HFFc6 (cell line): ENCODE measurements around the gene EN1. TPM values are rescaled to one million over a fixed set of nuclear protein-coding genes. Genes with fewer than 3 reads are reported as not detected.

Experiments
- DNase-seq: peaks from one replicate; pipeline ENCODE4 v3.0.0-alpha.2; 2018
- H3K27ac Mint-ChIP-seq: 2 replicates; pipeline ENCODE4 v1.8.0; 2020; ENCODE audit warnings: mild to moderate bottlenecking, mixed read lengths
- H3K27me3 Mint-ChIP-seq: 2 replicates; pipeline ENCODE4 v1.8.0; 2021; ENCODE audit warnings: mild to moderate bottlenecking, moderate library complexity, mixed read lengths; ENCODE audit not compliant: insufficient read depth
- H3K36me3 Mint-ChIP-seq: 2 replicates; pipeline ENCODE4 v1.8.0; 2021; ENCODE audit warnings: low read depth, mixed read lengths
- H3K4me1 Mint-ChIP-seq: 2 replicates; pipeline ENCODE4 v1.8.0; 2020; ENCODE audit warnings: low read depth, mixed read lengths
- H3K4me3 Mint-ChIP-seq: 2 replicates; pipeline ENCODE4 v1.8.0; 2020; ENCODE audit warnings: mild to moderate bottlenecking, moderate library complexity, mixed read lengths
- H3K9me3 Mint-ChIP-seq: 2 replicates; pipeline ENCODE4 v1.8.0; 2020; ENCODE audit warnings: mild to moderate bottlenecking, mixed read lengths
- total RNA-seq, 6 experiments: library from RNA; stranded (reverse); fragmentation: NEBNext Ultra II Directional; extraction: Animal tissue kit (Norgen Biotek cat#: 25700); gene quantifications; 2 replicates in 1 of 6; 3 replicates in 5 of 6; pipeline ENCODE4 v1.2.3, GENCODE V29; 2021
- TF ChIP-seq, protein P1 (sequence below): fragments of 200-600 bp; sonication (generic); IDR thresholded peaks from 2 replicates; pipeline ENCODE4 v1.5.0; 2021; ENCODE audit warnings: antibody characterized with exemption, mild to moderate bottlenecking

The EN1 gene
- total RNA-seq, 6 experiments from 2014 or later = not detected

- Mint-ChIP-seq H3K9me3 (no peaks in the 10 kb centered on the region), H3K27ac (no peak overlapping the region), H3K36me3 (no peaks in the 10 kb centered on the region), H3K27me3 (peaks cover 36% of the 10 kb centered on the region), H3K4me3 (no peak overlapping the region), H3K4me1 (no peaks in the 10 kb centered on the region)
- TF ChIP-seq, protein P1, sequence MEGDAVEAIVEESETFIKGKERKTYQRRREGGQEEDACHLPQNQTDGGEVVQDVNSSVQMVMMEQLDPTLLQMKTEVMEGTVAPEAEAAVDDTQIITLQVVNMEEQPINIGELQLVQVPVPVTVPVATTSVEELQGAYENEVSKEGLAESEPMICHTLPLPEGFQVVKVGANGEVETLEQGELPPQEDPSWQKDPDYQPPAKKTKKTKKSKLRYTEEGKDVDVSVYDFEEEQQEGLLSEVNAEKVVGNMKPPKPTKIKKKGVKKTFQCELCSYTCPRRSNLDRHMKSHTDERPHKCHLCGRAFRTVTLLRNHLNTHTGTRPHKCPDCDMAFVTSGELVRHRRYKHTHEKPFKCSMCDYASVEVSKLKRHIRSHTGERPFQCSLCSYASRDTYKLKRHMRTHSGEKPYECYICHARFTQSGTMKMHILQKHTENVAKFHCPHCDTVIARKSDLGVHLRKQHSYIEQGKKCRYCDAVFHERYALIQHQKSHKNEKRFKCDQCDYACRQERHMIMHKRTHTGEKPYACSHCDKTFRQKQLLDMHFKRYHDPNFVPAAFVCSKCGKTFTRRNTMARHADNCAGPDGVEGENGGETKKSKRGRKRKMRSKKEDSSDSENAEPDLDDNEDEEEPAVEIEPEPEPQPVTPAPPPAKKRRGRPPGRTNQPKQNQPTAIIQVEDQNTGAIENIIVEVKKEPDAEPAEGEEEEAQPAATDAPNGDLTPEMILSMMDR = no peak
- no peak for DNase-seq
Observed at GRCh38 chr2:118816669-118817068, 30.8 kb downstream of the EN1 start.

DNA sequence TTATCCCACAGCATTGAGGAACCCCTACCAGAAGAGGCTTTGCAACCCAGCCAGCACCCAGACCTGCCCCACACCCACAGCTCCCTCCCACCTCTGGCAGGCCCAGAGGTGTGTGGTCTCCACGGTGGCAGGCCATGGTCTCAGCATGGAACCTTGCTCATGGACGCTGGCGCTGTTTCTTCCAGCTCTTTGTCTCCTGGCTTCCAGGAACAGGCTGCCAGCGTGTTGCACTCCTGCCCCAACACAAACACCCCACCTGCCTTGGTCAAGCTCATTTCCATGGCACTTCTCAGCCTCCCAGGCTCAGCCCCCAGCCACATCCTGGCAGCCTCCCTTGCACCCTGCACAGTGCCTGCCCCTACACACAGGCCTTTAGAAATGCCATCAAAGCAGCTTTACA lies 31.7 kb downstream of the EN1 start:
- no peak overlapping the region for H3K4me3 Mint-ChIP-seq

GRCh38 chr2:118815314-118815713 lies 32.1 kb downstream of the EN1 start:
- TF ChIP-seq, protein P1 = no peak
- Mint-ChIP-seq H3K9me3 (no peaks in the 10 kb centered on the region), H3K4me3 (no peak overlapping the region), H3K27ac (no peak overlapping the region), H3K4me1 (no peaks in the 10 kb centered on the region), H3K27me3 (peaks cover 33% of the 10 kb centered on the region), H3K36me3 (no peaks in the 10 kb centered on the region)
- DNase-seq = no peak

More for the DNA sequence above, 31.7 kb downstream of the EN1 start:
- H3K9me3 Mint-ChIP-seq = no peaks in the 10 kb centered on the region
- no peaks in the 10 kb centered on the region for H3K36me3 Mint-ChIP-seq
- TF ChIP-seq, protein P1 = no peak
- no peak for DNase-seq
- H3K27ac Mint-ChIP-seq = no peak overlapping the region
- no peaks in the 10 kb centered on the region for H3K4me1 Mint-ChIP-seq
- peaks cover 35% of the 10 kb centered on the region for H3K27me3 Mint-ChIP-seq

GRCh38 chr2:118814368-118814767 lies 33.1 kb downstream of the EN1 start:
- Mint-ChIP-seq H3K27ac (no peak overlapping the region), H3K9me3 (no peaks in the 10 kb centered on the region), H3K27me3 (peaks cover 29% of the 10 kb centered on the region), H3K36me3 (no peaks in the 10 kb centered on the region), H3K4me1 (no peaks in the 10 kb centered on the region), H3K4me3 (no peak overlapping the region)
- DNase-seq = no peak
- TF ChIP-seq, protein P1 = no peak

DNA sequence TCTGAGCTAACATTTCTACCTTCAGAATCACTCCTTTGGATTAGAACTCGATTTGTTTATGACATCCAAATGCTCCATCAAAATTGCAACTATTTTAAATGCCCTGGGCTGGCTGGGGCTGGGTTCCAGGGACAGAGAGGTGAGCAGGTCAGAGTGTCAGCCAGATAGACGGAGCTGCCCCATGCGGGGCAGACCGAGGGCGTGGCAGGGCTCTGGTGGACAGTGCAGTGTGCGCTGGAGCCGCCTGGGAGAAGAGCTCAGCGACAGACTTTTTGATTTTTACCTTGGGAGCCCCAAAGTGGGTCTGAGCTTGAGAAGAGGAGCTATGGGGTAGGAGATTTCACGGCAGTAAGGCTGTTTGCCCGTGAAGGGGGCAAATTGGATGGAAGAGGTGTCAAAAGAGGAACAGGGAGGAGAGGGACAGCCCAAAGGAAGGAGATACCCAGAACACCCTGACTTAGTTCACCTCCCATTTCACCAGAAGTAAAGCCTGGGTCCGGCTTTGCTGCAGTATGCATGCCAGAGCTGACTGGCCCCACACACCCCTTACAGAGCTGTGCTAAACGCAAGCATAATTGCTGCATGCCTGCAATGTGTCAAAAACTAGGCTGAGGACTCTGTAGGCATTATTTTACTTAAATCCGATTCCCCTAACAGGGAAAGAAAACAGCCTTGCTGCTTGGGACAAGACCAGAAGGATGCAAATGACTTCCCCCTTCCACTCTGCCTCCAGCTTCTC lies 33.7 kb downstream of the EN1 start:
- Mint-ChIP-seq H3K9me3 (no peaks in the 10 kb centered on the region), H3K27me3 (peaks cover 34% of the 10 kb centered on the region), H3K4me3 (no peak overlapping the region), H3K36me3 (no peaks in the 10 kb centered on the region), H3K27ac (no peak overlapping the region), H3K4me1 (no peaks in the 10 kb centered on the region)
- DNase-seq = no peak
- TF ChIP-seq, protein P1 = no peak
